C4-2B (cell line): ENCODE measurements around the gene SSU72.
A peak's percentile ranks its signal among the peaks of the same experiment; 100 is the strongest.

Source experiments
- H3K27ac ChIP-seq: fragments of 450-650 bp; 2 replicates; pipeline ENCODE4 v1.5.1; 2017
- ZFX ChIP-seq: fragments of 450-650 bp; IDR thresholded peaks from 2 replicates; pipeline ENCODE4 v1.6.1; 2017
- TF ChIP-seq, protein P1 (sequence below): fragments of 450-650 bp; conservative IDR thresholded peaks from 2 replicates; pipeline ENCODE4 v1.5.1; 2017; ENCODE audit warnings: mild to moderate bottlenecking

Gene SSU72

DNA sequence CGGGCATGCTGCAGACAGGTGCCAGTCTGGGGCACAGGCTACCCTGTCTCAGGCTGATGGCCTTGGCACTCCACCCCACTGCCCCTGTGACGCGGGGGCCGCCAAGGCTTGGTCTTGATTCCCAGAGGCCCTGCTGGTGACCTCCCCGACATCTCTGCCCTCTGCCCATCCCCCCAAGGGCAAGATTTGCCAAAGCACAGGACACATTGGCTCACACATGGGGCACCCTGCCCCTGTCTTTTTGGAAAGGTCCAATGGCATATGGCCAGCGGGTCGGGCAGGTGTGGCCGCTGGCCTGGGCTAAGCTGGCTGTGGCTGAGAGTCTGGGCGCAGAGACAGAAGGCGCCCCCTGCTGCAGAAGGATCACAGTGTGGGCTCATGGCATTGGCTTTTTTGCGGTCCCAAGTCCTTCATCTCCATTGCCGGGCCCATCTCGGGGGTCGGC lies 45.3 kb upstream of the SSU72 start:
- no peak overlapping the region for H3K27ac ChIP-seq
- TF ChIP-seq ZFX: no peak
- TF ChIP-seq, protein P1, sequence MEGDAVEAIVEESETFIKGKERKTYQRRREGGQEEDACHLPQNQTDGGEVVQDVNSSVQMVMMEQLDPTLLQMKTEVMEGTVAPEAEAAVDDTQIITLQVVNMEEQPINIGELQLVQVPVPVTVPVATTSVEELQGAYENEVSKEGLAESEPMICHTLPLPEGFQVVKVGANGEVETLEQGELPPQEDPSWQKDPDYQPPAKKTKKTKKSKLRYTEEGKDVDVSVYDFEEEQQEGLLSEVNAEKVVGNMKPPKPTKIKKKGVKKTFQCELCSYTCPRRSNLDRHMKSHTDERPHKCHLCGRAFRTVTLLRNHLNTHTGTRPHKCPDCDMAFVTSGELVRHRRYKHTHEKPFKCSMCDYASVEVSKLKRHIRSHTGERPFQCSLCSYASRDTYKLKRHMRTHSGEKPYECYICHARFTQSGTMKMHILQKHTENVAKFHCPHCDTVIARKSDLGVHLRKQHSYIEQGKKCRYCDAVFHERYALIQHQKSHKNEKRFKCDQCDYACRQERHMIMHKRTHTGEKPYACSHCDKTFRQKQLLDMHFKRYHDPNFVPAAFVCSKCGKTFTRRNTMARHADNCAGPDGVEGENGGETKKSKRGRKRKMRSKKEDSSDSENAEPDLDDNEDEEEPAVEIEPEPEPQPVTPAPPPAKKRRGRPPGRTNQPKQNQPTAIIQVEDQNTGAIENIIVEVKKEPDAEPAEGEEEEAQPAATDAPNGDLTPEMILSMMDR: no peak; the same call in 1 of the 2 replicates

DNA sequence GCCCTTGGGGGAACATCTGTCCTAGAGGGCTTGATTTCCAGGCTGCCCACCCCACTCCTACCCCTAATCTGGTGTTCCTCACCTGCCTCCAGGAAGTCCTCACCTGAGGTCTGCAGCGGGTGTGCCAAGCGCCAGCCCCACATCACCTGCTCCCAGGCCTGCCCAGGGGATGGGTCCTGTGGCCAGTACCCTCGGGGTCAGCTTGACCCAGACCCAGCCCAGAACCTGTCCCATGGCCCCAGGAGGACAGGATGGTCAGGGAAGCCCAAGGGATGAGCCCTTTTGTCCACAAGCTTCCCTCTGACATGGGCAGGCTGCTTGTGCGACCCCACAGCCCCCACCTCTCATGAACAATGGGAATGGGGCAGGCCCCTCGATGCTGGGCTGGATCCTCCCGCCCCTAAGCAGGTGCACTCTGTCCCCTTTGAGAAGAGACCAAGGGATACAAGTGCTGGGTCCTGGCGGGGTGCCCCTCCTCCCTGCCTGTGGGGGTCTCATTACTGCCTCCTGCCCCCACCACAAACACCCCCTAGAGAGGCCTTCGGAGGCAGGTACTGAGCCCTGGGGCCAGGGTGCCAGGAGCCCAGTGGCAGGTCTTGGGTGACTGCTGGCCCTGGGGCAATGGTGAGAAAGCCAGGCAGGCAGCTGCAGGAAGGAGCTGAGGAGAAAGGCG lies 43.9 kb upstream of the SSU72 start:
- H3K27ac ChIP-seq: no peak overlapping the region
- TF ChIP-seq, protein P1: no peak
- TF ChIP-seq ZFX: no peak

DNA sequence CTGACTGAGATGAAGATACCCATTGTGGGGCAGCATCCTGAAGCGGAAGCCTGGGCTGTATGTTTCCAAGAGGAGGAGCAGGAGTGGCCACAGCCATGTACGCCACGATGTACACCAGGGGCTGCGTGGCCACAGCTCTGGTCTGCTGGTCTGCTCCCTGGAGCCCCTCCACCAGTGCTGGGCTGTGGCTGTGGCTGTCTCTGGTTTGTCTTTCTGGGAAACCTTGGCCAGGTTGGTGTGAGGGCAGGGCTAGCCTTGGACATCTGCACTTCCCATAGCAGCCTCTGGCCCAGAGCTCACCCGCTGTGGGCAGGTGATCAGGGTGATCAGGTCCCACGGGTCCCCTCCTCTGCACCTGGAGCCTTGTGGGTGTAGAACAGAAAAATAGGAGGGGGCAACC lies 43.3 kb upstream of the SSU72 start:
- TF ChIP-seq, protein P1: no peak
- TF ChIP-seq ZFX: no peak

DNA sequence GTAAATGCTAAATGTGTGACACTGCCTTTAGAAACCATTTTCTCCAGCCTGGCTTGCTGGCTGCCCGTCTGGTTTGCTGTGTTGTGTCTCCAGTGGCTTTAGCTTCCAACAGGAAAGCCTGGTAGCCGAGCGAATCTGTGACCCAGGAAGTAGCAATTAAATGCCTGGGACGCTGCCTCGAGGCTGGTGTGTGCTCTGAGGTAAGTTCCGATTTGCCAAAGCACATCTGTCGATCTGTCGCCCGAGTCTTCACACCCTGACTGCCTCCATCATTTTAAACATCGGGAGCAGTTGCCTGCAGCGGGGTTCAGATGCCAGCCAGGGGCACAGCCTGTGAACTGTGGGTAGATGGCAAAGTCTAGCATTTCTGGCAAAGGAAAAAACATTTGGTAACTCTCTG lies 42.9 kb upstream of the SSU72 start:
- H3K27ac ChIP-seq: no peak overlapping the region

More for the DNA sequence above, 43.3 kb upstream of the SSU72 start:
- no peak overlapping the region for H3K27ac ChIP-seq

DNA sequence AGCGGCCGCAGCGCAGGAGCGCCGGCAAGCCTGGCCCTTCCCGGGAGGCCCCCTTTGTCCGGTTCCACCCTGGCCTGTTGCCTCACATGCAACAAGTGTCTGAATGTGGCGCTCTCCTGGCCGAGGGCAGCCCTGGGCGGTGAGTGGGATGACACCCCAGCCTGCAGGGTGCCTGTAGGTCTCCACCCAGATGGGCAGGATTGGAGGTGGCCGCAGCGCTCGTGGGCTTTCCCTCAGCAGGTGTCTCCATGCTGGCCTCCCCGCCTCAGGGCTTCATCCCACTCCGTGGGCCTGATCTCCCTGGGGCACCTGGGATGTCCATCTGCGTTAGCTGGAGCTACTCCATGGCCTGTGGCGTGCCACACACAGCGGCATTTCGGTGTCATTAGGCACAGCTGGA lies 42.2 kb upstream of the SSU72 start:
- no peak for TF ChIP-seq ZFX
- TF ChIP-seq, protein P1: no peak
- H3K27ac ChIP-seq: peak overlapping the region; percentile 97; the same call in 1 of the 2 replicates

More for the DNA sequence above, 42.9 kb upstream of the SSU72 start:
- TF ChIP-seq, protein P1: no peak
- TF ChIP-seq ZFX: no peak

DNA sequence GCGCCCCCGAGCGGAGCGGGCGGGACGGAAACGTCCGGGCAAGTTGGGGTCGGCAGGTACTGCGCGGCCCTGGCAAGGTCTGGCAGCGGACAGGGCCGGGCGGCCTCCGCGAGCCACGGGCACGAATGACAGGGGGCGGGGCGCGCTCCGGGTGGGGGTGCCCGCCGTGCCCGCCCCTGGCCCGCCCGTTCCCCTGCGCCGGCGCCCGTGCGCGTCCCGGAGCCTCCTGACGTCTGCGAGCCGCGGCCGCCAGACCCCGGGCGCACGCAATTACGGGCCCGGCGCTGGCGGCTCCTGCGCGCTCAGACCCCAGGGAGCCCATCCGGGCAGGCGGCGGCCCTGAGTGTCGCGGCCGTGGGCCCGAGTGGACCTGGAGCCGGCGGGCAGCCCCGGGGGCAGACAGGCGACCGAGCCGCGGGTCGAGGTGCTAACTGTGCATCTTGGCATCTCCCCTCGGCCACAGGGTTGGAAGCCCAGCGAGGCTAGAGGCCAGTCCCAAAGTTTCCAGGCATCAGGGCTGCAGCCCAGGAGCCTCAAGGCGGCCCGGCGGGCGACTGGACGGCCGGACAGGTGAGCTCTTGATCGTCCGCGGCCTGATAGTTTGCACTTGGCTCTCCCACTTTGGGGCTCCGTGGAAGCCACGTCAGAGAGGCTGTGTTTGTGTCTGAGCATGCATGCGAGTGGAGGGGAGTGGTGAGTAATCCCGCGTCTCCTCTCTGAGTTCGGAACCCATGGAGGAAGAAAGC lies 41.6 kb upstream of the SSU72 start:
- 0 out of 2 replicates have a peak, but pooled peaks have one; percentile 42 for TF ChIP-seq ZFX
- TF ChIP-seq, protein P1: no peak
- H3K27ac ChIP-seq: peak overlapping the region; percentile 97
